WTC11 (cell line): ENCODE measurements around the gene CTNND1.

Experiments
- CREM ChIP-seq: sonication (generic); formaldehyde crosslinking; IDR thresholded peaks from 2 replicates; pipeline ENCODE4 v1.8.1; 2022; ENCODE audit warnings: mild to moderate bottlenecking, missing genetic modification reagents, moderate library complexity
- TEAD4 ChIP-seq: sonication (generic); formaldehyde crosslinking; IDR thresholded peaks from 2 replicates; pipeline ENCODE4 v1.8.0; 2022; ENCODE audit warnings: mild to moderate bottlenecking, missing genetic modification reagents
- TF ChIP-seq, protein P1 (sequence below): fragments of 200-600 bp; IDR thresholded peaks from 2 replicates; pipeline ENCODE4 v1.8.0; 2022; ENCODE audit warnings: antibody characterized with exemption
- TF ChIP-seq, protein P2 (sequence below): sonication (generic); formaldehyde crosslinking; IDR thresholded peaks from 2 replicates; pipeline ENCODE4 v1.8.0; 2023; ENCODE audit warnings: missing genetic modification reagents

DNA sequence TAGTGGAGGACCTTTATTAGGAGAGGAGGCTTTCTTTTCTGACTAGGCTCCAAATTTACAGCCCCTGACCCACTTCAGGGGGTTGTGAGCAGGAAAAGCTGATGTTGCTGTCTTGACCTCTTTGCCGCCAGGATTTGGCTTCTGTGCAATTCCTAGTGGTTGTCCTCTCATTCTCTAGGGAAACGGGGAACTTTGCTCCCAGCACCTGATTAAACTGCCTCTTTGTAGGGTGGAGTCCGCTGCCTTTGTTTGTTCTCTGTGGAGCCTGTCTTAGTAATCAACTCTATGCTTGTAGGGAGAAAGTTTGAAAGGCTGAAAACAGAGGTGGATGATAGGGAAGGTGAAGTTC is 16.3 kb downstream of the CTNND1 start:
- TF ChIP-seq, protein P1, sequence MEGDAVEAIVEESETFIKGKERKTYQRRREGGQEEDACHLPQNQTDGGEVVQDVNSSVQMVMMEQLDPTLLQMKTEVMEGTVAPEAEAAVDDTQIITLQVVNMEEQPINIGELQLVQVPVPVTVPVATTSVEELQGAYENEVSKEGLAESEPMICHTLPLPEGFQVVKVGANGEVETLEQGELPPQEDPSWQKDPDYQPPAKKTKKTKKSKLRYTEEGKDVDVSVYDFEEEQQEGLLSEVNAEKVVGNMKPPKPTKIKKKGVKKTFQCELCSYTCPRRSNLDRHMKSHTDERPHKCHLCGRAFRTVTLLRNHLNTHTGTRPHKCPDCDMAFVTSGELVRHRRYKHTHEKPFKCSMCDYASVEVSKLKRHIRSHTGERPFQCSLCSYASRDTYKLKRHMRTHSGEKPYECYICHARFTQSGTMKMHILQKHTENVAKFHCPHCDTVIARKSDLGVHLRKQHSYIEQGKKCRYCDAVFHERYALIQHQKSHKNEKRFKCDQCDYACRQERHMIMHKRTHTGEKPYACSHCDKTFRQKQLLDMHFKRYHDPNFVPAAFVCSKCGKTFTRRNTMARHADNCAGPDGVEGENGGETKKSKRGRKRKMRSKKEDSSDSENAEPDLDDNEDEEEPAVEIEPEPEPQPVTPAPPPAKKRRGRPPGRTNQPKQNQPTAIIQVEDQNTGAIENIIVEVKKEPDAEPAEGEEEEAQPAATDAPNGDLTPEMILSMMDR = no peak
- no peak for TF ChIP-seq TEAD4 (CRISPR knock-in tag)
- TF ChIP-seq, protein P2, sequence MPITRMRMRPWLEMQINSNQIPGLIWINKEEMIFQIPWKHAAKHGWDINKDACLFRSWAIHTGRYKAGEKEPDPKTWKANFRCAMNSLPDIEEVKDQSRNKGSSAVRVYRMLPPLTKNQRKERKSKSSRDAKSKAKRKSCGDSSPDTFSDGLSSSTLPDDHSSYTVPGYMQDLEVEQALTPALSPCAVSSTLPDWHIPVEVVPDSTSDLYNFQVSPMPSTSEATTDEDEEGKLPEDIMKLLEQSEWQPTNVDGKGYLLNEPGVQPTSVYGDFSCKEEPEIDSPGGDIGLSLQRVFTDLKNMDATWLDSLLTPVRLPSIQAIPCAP (CRISPR knock-in tag) = no peak
- TF ChIP-seq CREM = no peak
